ENCODE results near the gene AJUBA. TPM values are rescaled to one million over a fixed set of nuclear protein-coding genes. Genes with fewer than 3 reads are reported as not detected.

AJUBA gene
- 87.2 and 90.8 TPM in 2 replicates for total RNA-seq

GRCh38 chr14:22982477-22983245, at the start of gene AJUBA:
AJUBA (minus strand) TSS chr14:22982551; CDS start chr14:22982266, 285 bp downstream.
- H3K36me3 ChIP-seq (ENCODE audit: control insufficient read depth, insufficient read depth, low read length) = no peaks in the 10 kb centered on the region
- H3K4me3 ChIP-seq (ENCODE audit: low read depth, low read length) = peak within 1 kb of the TSS; percentile 89
- H3K27me3 ChIP-seq (ENCODE audit: control insufficient read depth, insufficient read depth, low read length) = no peaks in the 10 kb centered on the region
- DNase-seq (ENCODE audit: low read depth) = no peak
- no peak for TF ChIP-seq CTCF (IDR thresholded peaks at IDR 0.05; ENCODE audit: insufficient read depth, low read length, poor library complexity, severe bottlenecking)

GRCh38 chr14:23030936-23031335, 48.6 kb upstream of the AJUBA start:
- Histone ChIP-seq H3K4me3 (ENCODE audit: low read depth, low read length) (no peak overlapping the region), H3K36me3 (ENCODE audit: control insufficient read depth, insufficient read depth, low read length) (peaks cover 3% of the 10 kb centered on the region), H3K27me3 (ENCODE audit: control insufficient read depth, insufficient read depth, low read length) (no peaks in the 10 kb centered on the region)
- DNase-seq (ENCODE audit: low read depth) = no peak
- no peak for TF ChIP-seq CTCF (IDR thresholded peaks at IDR 0.05; ENCODE audit: insufficient read depth, low read length, poor library complexity, severe bottlenecking)

GRCh38 chr14:23028799-23029198, 46.4 kb upstream of the AJUBA start:
- H3K36me3 ChIP-seq (ENCODE audit: control insufficient read depth, insufficient read depth, low read length) = peaks cover 3% of the 10 kb centered on the region
- no peak overlapping the region for H3K4me3 ChIP-seq (ENCODE audit: low read depth, low read length)
- no peak for DNase-seq (ENCODE audit: low read depth)

GRCh38 chr14:23025151-23025814, 42.9 kb upstream of the AJUBA start:
- H3K27me3 ChIP-seq (ENCODE audit: control insufficient read depth, insufficient read depth, low read length) = no peaks in the 10 kb centered on the region
- TF ChIP-seq CTCF (IDR thresholded peaks at IDR 0.05; ENCODE audit: insufficient read depth, low read length, poor library complexity, severe bottlenecking) = no peak
- H3K4me3 ChIP-seq (ENCODE audit: low read depth, low read length) = no peak overlapping the region
- H3K36me3 ChIP-seq (ENCODE audit: control insufficient read depth, insufficient read depth, low read length) = no peaks in the 10 kb centered on the region
- DNase-seq (ENCODE audit: low read depth) = no peak

More at GRCh38 chr14:23028799-23029198, 46.4 kb upstream of the AJUBA start:
- no peaks in the 10 kb centered on the region for H3K27me3 ChIP-seq (ENCODE audit: control insufficient read depth, insufficient read depth, low read length)
- TF ChIP-seq CTCF (IDR thresholded peaks at IDR 0.05; ENCODE audit: insufficient read depth, low read length, poor library complexity, severe bottlenecking) = no peak

GRCh38 chr14:23024612-23025075, 42.3 kb upstream of the AJUBA start:
- H3K4me3 ChIP-seq (ENCODE audit: low read depth, low read length) = no peak overlapping the region
- H3K36me3 ChIP-seq (ENCODE audit: control insufficient read depth, insufficient read depth, low read length) = no peaks in the 10 kb centered on the region

More at GRCh38 chr14:23024612-23025075, 42.3 kb upstream of the AJUBA start:
- no peak for DNase-seq (ENCODE audit: low read depth)
- no peak for TF ChIP-seq CTCF (IDR thresholded peaks at IDR 0.05; ENCODE audit: insufficient read depth, low read length, poor library complexity, severe bottlenecking)
- H3K27me3 ChIP-seq (ENCODE audit: control insufficient read depth, insufficient read depth, low read length) = no peaks in the 10 kb centered on the region
